Astrocyte (in vitro differentiated cells and primary cell): ENCODE measurements around the gene DES. TPM values are rescaled to one million over a fixed set of nuclear protein-coding genes. Genes with fewer than 3 reads are reported as not detected.

Experiments
- DNase-seq: peaks from one replicate; pipeline ENCODE4 v3.0.0-alpha.2; 2010; ENCODE audit warnings: low read depth
- FAIRE-seq: peaks from 2 replicates; lab custom pipeline; 2011; peaks lifted over from hg19 to GRCh38; lab: Jason Lieb, UNC
- H2AFZ ChIP-seq: 2 replicates; pipeline ENCODE4 v1.6.0; 2012; ENCODE audit warnings: low read depth, low read length, inconsistent platforms
- H3K27ac ChIP-seq: 2 replicates; pipeline ENCODE4 v1.5.1; 2011; ENCODE audit warnings: low read depth, low read length, inconsistent platforms
- H3K27me3 ChIP-seq: 2 replicates; pipeline ENCODE4 v1.6.0; 2011; ENCODE audit warnings: low read length, inconsistent platforms; ENCODE audit not compliant: insufficient read depth
- H3K36me3 ChIP-seq: 2 replicates; pipeline ENCODE4 v1.5.1; 2011; ENCODE audit warnings: low read length, inconsistent platforms; ENCODE audit not compliant: insufficient read depth
- H3K4me1 ChIP-seq: 2 replicates; pipeline ENCODE4 v1.5.1; 2011; ENCODE audit warnings: low read length, inconsistent platforms; ENCODE audit not compliant: insufficient read depth
- H3K4me2 ChIP-seq: 2 replicates; pipeline ENCODE4 v1.6.0; 2012; ENCODE audit warnings: low read length, inconsistent platforms
- H3K4me3 ChIP-seq: 2 replicates; pipeline ENCODE4 v1.5.1; 2011; ENCODE audit warnings: low read depth, mild to moderate bottlenecking, low read length, inconsistent platforms; ENCODE audit not compliant: insufficient read depth
- H3K79me2 ChIP-seq: 2 replicates; pipeline ENCODE4 v1.6.0; 2012; ENCODE audit warnings: mild to moderate bottlenecking, low read length, inconsistent platforms; ENCODE audit not compliant: insufficient read depth
- H3K9ac ChIP-seq: 2 replicates; pipeline ENCODE4 v1.6.0; 2012; ENCODE audit warnings: mild to moderate bottlenecking, low read length, inconsistent platforms
- H3K9me3 ChIP-seq: 2 replicates; pipeline ENCODE4 v1.5.1; 2012; ENCODE audit warnings: low read depth, mild to moderate bottlenecking, low read length, inconsistent platforms; ENCODE audit not compliant: insufficient read depth
- H4K20me1 ChIP-seq: 2 replicates; pipeline ENCODE4 v1.6.0; 2012; ENCODE audit warnings: low read length, inconsistent platforms; ENCODE audit not compliant: insufficient read depth
- H3K27ac Mint-ChIP-seq: one replicate; pipeline ENCODE4 v1.8.0; 2021; ENCODE audit warnings: mild to moderate bottlenecking, mixed read lengths; ENCODE audit not compliant: unreplicated experiment
- H3K27me3 Mint-ChIP-seq: one replicate; pipeline ENCODE4 v1.8.0; 2021; ENCODE audit warnings: low read depth, mixed read lengths; ENCODE audit not compliant: unreplicated experiment
- H3K36me3 Mint-ChIP-seq: one replicate; pipeline ENCODE4 v1.8.0; 2021; ENCODE audit warnings: low read depth, mixed read lengths; ENCODE audit not compliant: unreplicated experiment
- H3K4me1 Mint-ChIP-seq: one replicate; pipeline ENCODE4 v1.8.0; 2021; ENCODE audit warnings: low read depth, mixed read lengths; ENCODE audit not compliant: unreplicated experiment
- H3K4me3 Mint-ChIP-seq: one replicate; pipeline ENCODE4 v1.8.0; 2021; ENCODE audit warnings: mild to moderate bottlenecking, moderate library complexity, mixed read lengths; ENCODE audit not compliant: unreplicated experiment
- H3K9me3 Mint-ChIP-seq: one replicate; pipeline ENCODE4 v1.8.0; 2021; ENCODE audit warnings: mild to moderate bottlenecking, mixed read lengths; ENCODE audit not compliant: unreplicated experiment
- EZH2 ChIP-seq: IDR thresholded peaks from 2 replicates; pipeline ENCODE4 v1.6.1; 2012; ENCODE audit warnings: mild to moderate bottlenecking, low read length, inconsistent platforms; ENCODE audit not compliant: insufficient read depth
- total RNA-seq: library from RNA; stranded (reverse); gene quantifications from 2 replicates; pipeline ENCODE4 v1.2.1, GENCODE V29; 2021
- TF ChIP-seq, protein P1 (sequence below): IDR thresholded peaks from 2 replicates; pipeline ENCODE4 v1.5.1; 2011; ENCODE audit warnings: low read depth, mild to moderate bottlenecking, inconsistent platforms, low read length, moderate library complexity; ENCODE audit not compliant: insufficient read depth

DES gene
- total RNA-seq, 1 donor from 2014 or later, result 5.4 TPM

DNA sequence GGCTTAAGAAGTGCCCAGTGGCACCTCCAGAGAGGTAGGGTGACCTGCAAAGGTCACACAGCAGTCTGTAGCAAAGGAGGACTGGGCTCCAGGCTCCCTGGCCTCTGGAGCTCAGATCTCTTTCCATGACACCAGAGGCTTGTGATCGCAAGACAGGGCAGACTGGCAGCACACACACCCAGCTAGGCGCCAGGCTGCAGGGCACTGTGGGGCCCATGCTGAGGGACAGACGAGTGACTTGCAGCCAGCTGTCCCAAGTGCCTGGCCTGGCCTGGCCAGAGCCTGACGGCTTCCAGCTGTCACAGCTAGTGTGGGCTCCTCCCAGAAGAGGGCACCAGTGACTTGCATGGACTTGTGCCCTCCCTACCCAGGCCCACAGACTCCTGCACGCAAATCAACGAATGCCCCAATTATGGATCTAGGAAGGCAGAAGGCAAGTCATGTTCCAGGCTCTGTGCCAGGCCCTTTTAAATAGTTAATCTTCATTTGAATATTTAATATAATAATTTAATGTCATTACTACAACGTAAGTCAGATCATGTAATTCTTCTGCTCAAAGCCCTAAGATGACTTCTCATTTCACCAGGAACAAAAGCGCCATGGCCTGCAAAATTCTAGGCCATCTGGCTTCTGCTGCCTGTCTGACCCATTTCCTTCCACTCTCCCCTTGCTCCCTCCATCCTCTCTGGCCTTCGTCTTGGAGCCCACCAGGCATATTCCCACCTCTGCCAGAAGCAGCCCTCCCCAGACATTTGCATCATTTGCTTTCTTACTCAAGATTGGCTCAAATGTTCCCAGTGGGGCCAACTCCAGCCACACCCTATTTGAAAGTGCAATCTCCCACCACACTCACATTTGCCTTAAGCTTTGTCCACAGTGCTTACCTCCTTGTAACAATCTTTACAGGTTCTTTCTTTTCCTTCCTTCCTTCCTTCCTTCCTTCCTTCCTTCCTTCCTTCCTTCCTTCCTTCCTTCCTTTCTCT is 12.7 kb downstream of the DES start:
- Histone ChIP-seq H3K4me3 (no peak overlapping the region), H2AFZ (peak overlapping the region; percentile 52), H3K27ac (no peak overlapping the region), H3K4me2 (no peak overlapping the region), H3K9ac (no peak overlapping the region), H3K36me3 (no peaks in the 10 kb centered on the region), H3K27me3 (no peaks in the 10 kb centered on the region), H3K9me3 (no peaks in the 10 kb centered on the region), H3K4me1 (peaks cover 14% of the 10 kb centered on the region), H3K79me2 (no peaks in the 10 kb centered on the region), H4K20me1 (no peaks in the 10 kb centered on the region)
- TF ChIP-seq, protein P1, sequence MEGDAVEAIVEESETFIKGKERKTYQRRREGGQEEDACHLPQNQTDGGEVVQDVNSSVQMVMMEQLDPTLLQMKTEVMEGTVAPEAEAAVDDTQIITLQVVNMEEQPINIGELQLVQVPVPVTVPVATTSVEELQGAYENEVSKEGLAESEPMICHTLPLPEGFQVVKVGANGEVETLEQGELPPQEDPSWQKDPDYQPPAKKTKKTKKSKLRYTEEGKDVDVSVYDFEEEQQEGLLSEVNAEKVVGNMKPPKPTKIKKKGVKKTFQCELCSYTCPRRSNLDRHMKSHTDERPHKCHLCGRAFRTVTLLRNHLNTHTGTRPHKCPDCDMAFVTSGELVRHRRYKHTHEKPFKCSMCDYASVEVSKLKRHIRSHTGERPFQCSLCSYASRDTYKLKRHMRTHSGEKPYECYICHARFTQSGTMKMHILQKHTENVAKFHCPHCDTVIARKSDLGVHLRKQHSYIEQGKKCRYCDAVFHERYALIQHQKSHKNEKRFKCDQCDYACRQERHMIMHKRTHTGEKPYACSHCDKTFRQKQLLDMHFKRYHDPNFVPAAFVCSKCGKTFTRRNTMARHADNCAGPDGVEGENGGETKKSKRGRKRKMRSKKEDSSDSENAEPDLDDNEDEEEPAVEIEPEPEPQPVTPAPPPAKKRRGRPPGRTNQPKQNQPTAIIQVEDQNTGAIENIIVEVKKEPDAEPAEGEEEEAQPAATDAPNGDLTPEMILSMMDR, result no peak
- TF ChIP-seq EZH2, result no peak
- Mint-ChIP-seq H3K27me3 (peaks cover 26% of the 10 kb centered on the region), H3K4me1 (peaks cover 20% of the 10 kb centered on the region), H3K9me3 (no peaks in the 10 kb centered on the region), H3K27ac (no peak overlapping the region), H3K4me3 (no peak overlapping the region), H3K36me3 (peaks cover 2% of the 10 kb centered on the region)
- DNase-seq, result peak; percentile 41
- FAIRE-seq, result no peak

DNA sequence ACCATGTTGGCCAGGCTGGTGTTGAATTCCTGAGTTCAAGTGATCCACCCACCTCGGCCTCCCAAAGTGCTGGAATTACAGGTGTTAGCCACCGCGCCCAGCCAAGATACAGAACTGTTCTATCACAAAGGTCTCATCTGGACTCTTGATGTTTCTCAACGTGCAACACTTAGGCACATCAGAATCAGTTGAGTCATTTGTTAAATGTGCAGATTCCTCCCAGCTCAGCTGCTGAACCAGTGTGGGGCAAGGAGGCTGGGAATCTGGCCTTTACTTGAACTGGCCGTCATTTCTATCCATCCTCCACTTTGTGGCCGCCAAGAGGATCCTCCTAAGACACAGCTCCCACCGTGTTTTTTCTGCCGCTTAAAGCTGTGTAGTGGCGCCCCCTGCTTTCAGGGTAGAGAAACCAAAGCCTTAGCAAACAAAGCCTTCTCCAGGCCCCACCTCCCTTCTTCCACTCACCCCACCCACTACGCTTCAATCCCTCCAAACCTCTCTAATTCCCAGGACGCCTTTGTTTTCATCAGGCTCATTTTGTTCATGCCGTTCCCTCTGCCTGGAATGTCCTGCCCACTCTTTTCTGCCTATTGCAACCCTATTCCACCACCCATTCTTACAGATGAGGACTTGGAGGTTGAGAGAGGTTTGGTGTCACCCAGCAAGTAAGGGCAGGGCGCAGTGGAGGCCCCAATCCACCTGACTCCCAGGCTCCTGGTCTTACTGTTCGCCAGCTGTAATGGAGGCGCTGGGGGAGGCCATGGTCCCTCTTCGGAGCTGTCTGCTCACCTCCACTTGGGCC is 15.7 kb downstream of the DES start:
- Mint-ChIP-seq H3K4me3 (no peak overlapping the region), H3K27ac (no peak overlapping the region), H3K4me1 (peaks cover 12% of the 10 kb centered on the region), H3K27me3 (peaks cover 21% of the 10 kb centered on the region), H3K36me3 (peaks cover 2% of the 10 kb centered on the region), H3K9me3 (no peaks in the 10 kb centered on the region)
- TF ChIP-seq EZH2, result no peak
- TF ChIP-seq, protein P1, result peak; percentile 26
- Histone ChIP-seq H3K9ac (no peak overlapping the region), H3K4me1 (peaks cover 14% of the 10 kb centered on the region), H3K9me3 (no peaks in the 10 kb centered on the region), H3K79me2 (no peaks in the 10 kb centered on the region), H3K4me2 (peak overlapping the region; percentile 76), H2AFZ (peak overlapping the region; percentile 47), H3K4me3 (no peak overlapping the region), H3K36me3 (no peaks in the 10 kb centered on the region), H3K27ac (no peak overlapping the region), H4K20me1 (no peaks in the 10 kb centered on the region), H3K27me3 (no peaks in the 10 kb centered on the region)
- FAIRE-seq (no peak), DNase-seq (peak; percentile 47)
